MCF 10A (cell line): ENCODE results near the gene TLL2. TPM values are rescaled to one million over a fixed set of nuclear protein-coding genes. Genes with fewer than 3 reads are reported as not detected.
A peak's percentile ranks its signal among the peaks of the same experiment; 100 is the strongest.

ENCODE experiments used
- BruUV-seq: library from RNA; stranded (reverse); fragments of 400-500 nt; replicated peaks from 2 replicates; lab custom pipeline; 2021; lab: Mats Ljungman, UMichigan
- CTCF ChIA-PET: fragments of 300-600 bp; sonication (Branson Sonifier 250); formaldehyde crosslinking; extraction: SDS; loops from one replicate; lab custom pipeline; 2021; ENCODE audit warnings: antibody characterized with exemption, inconsistent platforms; lab: Yijun Ruan, JAX
- POLR2A ChIA-PET: fragments of 300-600, 350-650 bp; sonication (Branson Sonifier 250); formaldehyde crosslinking; extraction: SDS; loops from one replicate; lab custom pipeline; 2020; ENCODE audit warnings: antibody characterized with exemption, inconsistent platforms; lab: Yijun Ruan, JAX
- DNase-seq: peaks from one replicate; pipeline ENCODE4 v3.0.0-alpha.2; 2018; ENCODE audit not compliant: unreplicated experiment
- H3K27ac Mint-ChIP-seq: one replicate; pipeline ENCODE4 v1.8.0; 2022; ENCODE audit warnings: mild to moderate bottlenecking, low read depth, mixed read lengths; ENCODE audit not compliant: unreplicated experiment
- H3K27me3 Mint-ChIP-seq: one replicate; pipeline ENCODE4 v1.8.0; 2022; ENCODE audit warnings: mixed read lengths; ENCODE audit not compliant: insufficient read depth, unreplicated experiment
- H3K36me3 Mint-ChIP-seq: one replicate; pipeline ENCODE4 v1.8.0; 2022; ENCODE audit warnings: mild to moderate bottlenecking, moderate library complexity, mixed read lengths; ENCODE audit not compliant: insufficient read depth, unreplicated experiment
- H3K4me1 Mint-ChIP-seq: one replicate; pipeline ENCODE4 v1.8.0; 2022; ENCODE audit warnings: mixed read lengths; ENCODE audit not compliant: insufficient read depth, unreplicated experiment
- H3K4me3 Mint-ChIP-seq: one replicate; pipeline ENCODE4 v1.8.0; 2022; ENCODE audit warnings: mild to moderate bottlenecking, moderate library complexity, mixed read lengths; ENCODE audit not compliant: unreplicated experiment
- H3K9me3 Mint-ChIP-seq: one replicate; pipeline ENCODE4 v1.8.0; 2022; ENCODE audit warnings: mixed read lengths; ENCODE audit not compliant: unreplicated experiment
- intact Hi-C: fragments of 100-400 bp; cut with micrococcal nuclease; formaldehyde crosslinking; loops from 2 replicates; pipeline ENCODE4 v1.14.1; 2022
- total RNA-seq: library from RNA; stranded (reverse); gene quantifications from 2 replicates; pipeline ENCODE4 v1.2.3, GENCODE V29; 2022
- TF ChIP-seq, protein P1 (sequence below): fragments of 200-600 bp; IDR thresholded peaks from one replicate; pipeline ENCODE4 v1.8.0; 2022; ENCODE audit warnings: antibody characterized with exemption, mild to moderate bottlenecking; ENCODE audit not compliant: unreplicated experiment

The TLL2 gene
- total RNA-seq, 1 experiment from 2014 or later, result not detected

DNA sequence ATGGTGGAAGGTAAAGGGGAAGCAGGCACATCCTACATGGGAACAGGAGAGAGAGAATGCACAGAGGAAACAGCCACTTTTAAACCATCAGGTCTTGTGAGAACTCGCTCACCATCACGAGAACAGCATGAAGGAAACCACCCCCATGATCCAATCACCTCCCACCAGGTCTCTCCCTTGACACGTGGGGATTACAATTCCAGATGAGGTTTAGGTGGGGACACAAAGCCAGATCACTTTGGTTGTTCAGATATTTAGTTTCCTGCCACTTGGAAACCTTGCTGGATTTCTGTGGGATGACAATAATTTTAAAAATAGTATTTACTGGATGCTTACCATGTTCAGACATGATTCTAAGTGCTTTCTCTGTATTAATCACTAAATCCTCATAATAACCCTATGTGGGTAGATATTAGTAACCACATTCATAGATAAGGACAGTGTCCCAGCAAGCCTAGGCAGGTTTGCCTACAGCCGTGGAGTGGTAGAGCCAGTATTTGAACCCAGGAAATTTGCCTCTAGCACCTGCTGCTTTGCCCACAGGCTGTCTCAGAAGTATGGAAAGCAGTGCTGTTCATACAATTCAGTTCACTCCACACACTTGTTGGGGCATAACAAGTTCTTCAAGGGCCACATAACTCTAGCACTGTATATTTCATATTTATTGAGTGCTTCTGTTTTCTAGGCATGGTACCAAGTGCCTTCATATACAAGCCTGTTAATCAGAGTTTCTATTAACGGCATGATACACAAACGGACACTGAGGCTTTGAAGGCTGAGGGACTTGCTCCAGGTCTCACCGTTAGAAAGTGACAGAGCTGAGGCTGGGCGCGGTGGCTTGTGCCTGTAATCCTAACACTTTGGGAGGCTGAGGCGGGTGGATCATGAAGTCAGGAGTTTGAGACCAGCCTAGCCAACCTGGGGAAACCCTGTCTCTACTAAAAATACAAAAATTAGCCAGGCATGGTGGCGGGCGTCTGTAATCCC is 8.3 kb downstream of the TLL2 start:
- H3K4me1 Mint-ChIP-seq, result peaks cover 14% of the 10 kb centered on the region
- intact Hi-C loops, result no loop called here
- H3K9me3 Mint-ChIP-seq, result no peaks in the 10 kb centered on the region
- TF ChIP-seq, protein P1, sequence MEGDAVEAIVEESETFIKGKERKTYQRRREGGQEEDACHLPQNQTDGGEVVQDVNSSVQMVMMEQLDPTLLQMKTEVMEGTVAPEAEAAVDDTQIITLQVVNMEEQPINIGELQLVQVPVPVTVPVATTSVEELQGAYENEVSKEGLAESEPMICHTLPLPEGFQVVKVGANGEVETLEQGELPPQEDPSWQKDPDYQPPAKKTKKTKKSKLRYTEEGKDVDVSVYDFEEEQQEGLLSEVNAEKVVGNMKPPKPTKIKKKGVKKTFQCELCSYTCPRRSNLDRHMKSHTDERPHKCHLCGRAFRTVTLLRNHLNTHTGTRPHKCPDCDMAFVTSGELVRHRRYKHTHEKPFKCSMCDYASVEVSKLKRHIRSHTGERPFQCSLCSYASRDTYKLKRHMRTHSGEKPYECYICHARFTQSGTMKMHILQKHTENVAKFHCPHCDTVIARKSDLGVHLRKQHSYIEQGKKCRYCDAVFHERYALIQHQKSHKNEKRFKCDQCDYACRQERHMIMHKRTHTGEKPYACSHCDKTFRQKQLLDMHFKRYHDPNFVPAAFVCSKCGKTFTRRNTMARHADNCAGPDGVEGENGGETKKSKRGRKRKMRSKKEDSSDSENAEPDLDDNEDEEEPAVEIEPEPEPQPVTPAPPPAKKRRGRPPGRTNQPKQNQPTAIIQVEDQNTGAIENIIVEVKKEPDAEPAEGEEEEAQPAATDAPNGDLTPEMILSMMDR, result no peak
- H3K27me3 Mint-ChIP-seq, result no peaks in the 10 kb centered on the region
- ChIA-PET CTCF (interaction anchor here (1.2 to 6.6 kb wide), 3 partner anchors 9 to 109 kb away, joined by 4 to 73 read pairs (median 36); partner anchors contain the start of gene TLL2), POLR2A (no interaction called here)
- no TSS peak for BruUV-seq
- H3K36me3 Mint-ChIP-seq, result peaks cover 4% of the 10 kb centered on the region
- no peak for DNase-seq
- no peak overlapping the region for H3K4me3 Mint-ChIP-seq
- no peak overlapping the region for H3K27ac Mint-ChIP-seq

DNA sequence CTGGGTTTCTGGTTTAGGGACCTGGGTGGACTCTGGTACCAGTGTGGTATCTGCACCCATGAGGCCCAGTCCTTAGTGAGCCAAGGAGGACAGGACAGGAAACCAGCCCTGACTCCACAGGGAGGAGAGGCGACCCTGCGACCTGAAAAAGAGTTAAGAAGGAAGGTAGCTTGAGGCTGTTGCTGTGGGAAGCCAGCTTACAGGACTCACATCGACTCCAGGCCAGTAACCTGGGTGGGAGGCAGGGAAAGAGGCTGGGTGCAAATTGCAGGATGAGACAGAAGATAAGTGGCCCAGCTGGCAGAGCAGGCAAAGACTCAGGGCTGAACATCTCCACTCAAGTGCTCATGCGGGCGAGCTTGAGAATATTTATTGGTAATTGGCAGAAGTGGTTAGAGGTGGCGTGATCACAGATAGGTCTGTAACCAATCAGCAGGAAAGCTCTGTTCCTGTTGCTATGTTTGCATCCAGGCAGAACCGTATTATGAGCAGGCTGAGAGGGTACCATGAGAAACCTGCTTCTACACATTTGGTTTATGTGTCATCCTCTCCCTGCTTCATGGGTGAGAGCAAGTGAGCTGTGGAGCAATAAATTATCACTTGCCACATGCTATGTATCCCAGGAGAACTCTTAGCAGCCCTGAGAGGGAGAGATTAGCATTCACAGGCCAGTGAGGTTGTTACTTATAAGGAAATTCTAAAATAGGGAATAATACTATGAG is 11.0 kb downstream of the TLL2 start:
- Mint-ChIP-seq H3K27ac (no peak overlapping the region), H3K9me3 (no peaks in the 10 kb centered on the region), H3K4me3 (no peak overlapping the region), H3K27me3 (no peaks in the 10 kb centered on the region), H3K36me3 (peaks cover 4% of the 10 kb centered on the region), H3K4me1 (peaks cover 14% of the 10 kb centered on the region)
- BruUV-seq, result no TSS peak
- ChIA-PET CTCF (interaction anchor here (0.6 to 4.6 kb wide), 6 partner anchors 8 to 126 kb away, joined by 4 to 36 read pairs (median 12); partner anchors contain the start of gene TLL2), POLR2A (interaction anchor here (0.9 to 2.6 kb wide), 5 partner anchors 9 to 36 kb away, joined by 3 to 13 read pairs (median 3); partner anchors contain the start of gene TLL2)
- intact Hi-C loops, result no loop called here
- no peak for DNase-seq
- TF ChIP-seq, protein P1, result no peak

DNA sequence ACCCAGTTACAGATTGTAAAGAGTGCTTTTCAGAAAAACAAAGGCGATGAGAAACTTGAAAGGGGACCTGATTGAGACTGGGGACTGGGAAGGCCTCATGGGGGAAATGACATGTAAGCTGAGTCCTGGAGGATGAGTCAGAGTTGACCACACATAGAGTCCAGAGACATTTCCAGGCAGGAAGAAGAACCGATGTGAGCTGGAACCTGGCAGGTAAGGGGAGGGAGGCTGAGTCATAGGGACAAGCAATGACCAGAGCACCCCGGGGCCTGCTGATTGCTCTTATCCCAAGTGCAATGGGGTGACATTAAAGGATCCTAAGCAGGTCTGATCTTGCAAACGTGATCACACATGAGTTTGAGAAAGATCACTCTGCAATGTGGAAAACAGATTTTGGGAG is 11.7 kb downstream of the TLL2 start:
- Mint-ChIP-seq H3K9me3 (no peaks in the 10 kb centered on the region), H3K4me1 (peaks cover 14% of the 10 kb centered on the region), H3K27me3 (no peaks in the 10 kb centered on the region), H3K36me3 (peaks cover 4% of the 10 kb centered on the region), H3K27ac (peak overlapping the region; percentile 21), H3K4me3 (no peak overlapping the region)
- POLR2A ChIA-PET, result interaction anchor here (0.6 to 2.6 kb wide), 9 partner anchors 8 to 88 kb away, joined by 3 to 13 read pairs (median 3); partner anchors contain the start of gene TLL2
- intact Hi-C loops, result no loop called here
- no TSS peak for BruUV-seq
- TF ChIP-seq, protein P1, result no peak
- DNase-seq, result peak; percentile 94
- CTCF ChIA-PET, result interaction anchor here (0.8 to 4.6 kb wide), 5 partner anchors 9 to 708 kb away, joined by 5 to 36 read pairs (median 18); partner anchors contain the start of gene TLL2
